ENCODE results near the gene CASKIN1. TPM values are rescaled to one million over a fixed set of nuclear protein-coding genes. Genes with fewer than 3 reads are reported as not detected.

CASKIN1 gene
- total and polyA plus RNA-seq, 4 donors = 10.4 to 86.2 (median 56.2) TPM

DNA sequence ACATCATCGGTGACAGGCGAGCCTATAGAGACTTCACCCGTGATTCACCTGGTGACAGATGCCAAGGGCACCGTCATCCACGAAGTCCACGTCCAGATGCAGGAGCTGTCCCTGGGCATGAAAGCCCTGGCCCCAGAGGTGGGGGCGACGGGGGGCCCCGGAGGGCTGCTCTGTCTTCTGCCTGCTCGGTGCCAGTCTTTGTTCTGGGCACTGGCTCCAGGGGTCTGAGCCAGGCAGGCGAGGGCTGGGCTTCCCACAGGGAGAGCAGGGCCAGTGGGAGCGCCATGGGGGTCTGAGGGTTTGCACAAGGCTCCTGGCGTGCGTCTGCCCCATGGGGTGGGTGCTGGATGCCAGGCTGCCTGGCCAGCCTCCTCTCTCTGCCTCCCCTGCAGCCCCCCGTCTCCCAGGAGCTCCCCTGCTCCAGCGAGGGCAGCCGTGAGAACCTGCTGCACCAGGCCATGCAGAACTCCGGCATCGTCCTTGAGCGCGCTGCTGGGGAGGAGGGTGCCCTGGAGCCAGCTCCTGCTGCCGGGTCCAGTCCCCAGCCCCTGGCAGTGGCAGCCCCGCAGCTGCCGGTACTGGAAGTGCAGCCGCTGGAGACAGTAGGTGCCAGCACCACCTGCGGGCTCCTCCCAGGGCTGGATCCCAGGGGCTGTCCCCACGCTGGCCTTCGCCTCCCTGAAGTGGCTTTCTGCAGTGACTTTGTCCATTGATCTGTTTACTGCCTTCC, 36.8 kb upstream of the CASKIN1 start:
- H3K27me3 ChIP-seq (ENCODE audit: control insufficient read depth, insufficient read depth, low read length) = peaks cover 15% of the 10 kb centered on the region
- 92% methylated on average over 28 of the region's 28 CpGs for WGBS (ENCODE audit: insufficient coverage)
- peaks cover 21% of the 10 kb centered on the region for H3K4me1 ChIP-seq (ENCODE audit: control insufficient read depth, insufficient read depth, low read length)
- peaks cover 99% of the 10 kb centered on the region for H3K36me3 ChIP-seq (ENCODE audit: control insufficient read depth, insufficient read depth, low read length)
- H3K27ac ChIP-seq (ENCODE audit: low read depth, low read length) = no peak overlapping the region
- no peak overlapping the region for H3K4me3 ChIP-seq (ENCODE audit: low read depth, low read length)
- DNase-seq (ENCODE audit: low read depth in 4 of 6, low spot score in 6 of 6) = no peak
- H3K9me3 ChIP-seq (ENCODE audit: control insufficient read depth, insufficient read depth, low read length) = no peaks in the 10 kb centered on the region

DNA sequence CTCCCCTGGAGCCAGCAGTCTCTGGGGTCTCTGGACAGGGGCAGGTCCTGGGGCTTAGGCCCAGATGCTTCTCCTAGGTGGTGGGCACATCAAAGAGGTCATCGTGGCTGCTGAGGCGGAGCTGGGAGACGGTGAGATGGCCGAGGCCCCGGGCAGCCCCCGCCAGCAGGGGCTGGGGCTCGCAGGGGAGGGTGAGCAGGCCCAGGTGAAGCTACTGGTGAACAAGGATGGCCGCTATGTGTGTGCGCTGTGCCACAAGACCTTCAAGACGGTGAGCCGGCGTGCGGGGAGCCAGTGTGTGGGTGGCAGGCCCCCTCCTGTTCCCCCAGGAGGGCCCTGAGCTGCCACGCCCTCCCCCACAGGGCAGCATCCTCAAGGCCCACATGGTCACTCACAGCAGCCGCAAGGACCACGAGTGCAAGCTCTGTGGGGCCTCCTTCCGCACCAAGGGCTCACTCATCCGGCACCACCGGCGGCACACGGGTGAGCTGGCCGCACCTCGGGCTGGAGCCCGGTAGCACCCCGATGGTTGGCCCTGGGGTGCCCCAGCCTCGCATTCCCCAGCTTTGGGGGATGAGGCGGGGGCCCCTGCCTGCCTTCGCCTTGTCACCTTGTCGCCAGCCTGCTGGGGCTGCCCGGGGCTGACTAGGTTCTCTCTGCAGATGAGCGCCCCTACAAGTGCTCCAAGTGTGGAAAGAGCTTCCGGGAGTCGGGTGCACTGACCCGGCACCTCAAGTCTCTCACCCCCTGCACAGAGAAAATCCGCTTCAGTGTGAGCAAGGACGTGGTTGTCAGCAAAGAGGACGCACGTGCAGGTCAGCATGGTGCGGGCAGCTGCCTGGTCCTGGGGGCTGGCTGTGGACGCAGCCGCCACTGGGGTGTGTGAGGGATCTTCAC, 35.9 kb upstream of the CASKIN1 start:
- peaks cover 15% of the 10 kb centered on the region for H3K4me1 ChIP-seq (ENCODE audit: control insufficient read depth, insufficient read depth, low read length)
- no peak overlapping the region for H3K4me3 ChIP-seq (ENCODE audit: low read depth, low read length)
- peaks cover 96% of the 10 kb centered on the region for H3K36me3 ChIP-seq (ENCODE audit: control insufficient read depth, insufficient read depth, low read length)
- DNase-seq (ENCODE audit: low read depth in 4 of 6, low spot score in 6 of 6) = no peak
- peaks cover 15% of the 10 kb centered on the region for H3K27me3 ChIP-seq (ENCODE audit: control insufficient read depth, insufficient read depth, low read length)
- H3K9me3 ChIP-seq (ENCODE audit: control insufficient read depth, insufficient read depth, low read length) = no peaks in the 10 kb centered on the region
- no peak overlapping the region for H3K27ac ChIP-seq (ENCODE audit: low read depth, low read length)
- 92% methylated on average over 39 of the region's 41 CpGs for WGBS (ENCODE audit: insufficient coverage)

DNA sequence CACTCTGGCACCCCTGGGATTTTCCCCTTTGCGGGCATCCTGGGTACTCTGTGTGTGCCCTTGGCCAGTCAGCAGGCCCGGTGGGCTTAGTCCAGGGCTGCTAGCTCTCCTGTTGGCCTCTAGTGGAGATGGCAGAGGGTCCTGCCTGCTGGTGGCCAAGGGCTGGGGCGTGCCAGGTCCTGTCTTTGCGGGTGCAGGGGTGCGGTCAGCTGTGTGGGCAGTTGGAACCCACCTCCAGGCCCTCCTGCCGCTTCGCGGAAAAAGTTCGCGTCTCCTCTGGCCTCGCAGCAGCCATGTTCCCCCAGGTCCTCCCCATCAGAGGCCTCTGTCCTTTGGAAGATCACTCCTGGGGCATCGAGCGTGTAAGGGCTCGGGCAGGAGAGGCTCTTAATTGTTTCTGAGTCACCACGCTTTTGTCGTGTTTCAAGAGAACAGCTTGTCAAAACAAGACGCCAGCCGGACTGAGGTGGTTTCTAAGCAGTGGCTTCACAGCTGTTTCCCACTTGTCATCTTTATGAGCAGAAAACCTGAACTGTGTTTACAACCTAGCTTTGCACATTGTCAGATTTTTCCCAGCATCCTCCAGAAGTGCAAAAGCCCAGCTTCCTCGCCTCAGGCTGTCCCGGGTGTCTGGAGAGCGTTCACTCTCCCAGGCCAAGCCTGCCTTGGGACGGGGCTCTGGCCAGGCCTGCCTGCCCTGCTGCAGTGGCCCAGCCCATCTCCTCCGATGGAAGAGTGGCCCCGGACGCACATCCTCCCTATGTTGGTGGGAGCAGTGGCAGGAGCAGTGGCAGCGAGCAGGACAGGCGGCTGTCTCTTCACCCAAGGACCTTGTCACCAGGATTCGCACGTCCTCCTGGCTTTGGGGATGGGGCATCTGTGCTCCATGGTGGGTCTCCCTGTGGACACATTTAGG, 34.9 kb upstream of the CASKIN1 start:
- Histone ChIP-seq H3K4me1 (ENCODE audit: control insufficient read depth, insufficient read depth, low read length) (peaks cover 5% of the 10 kb centered on the region), H3K27me3 (ENCODE audit: control insufficient read depth, insufficient read depth, low read length) (peaks cover 6% of the 10 kb centered on the region), H3K4me3 (ENCODE audit: low read depth, low read length) (no peak overlapping the region), H3K27ac (ENCODE audit: low read depth, low read length) (no peak overlapping the region), H3K9me3 (ENCODE audit: control insufficient read depth, insufficient read depth, low read length) (no peaks in the 10 kb centered on the region), H3K36me3 (ENCODE audit: control insufficient read depth, insufficient read depth, low read length) (peaks cover 95% of the 10 kb centered on the region)
- DNase-seq (ENCODE audit: low read depth in 4 of 6, low spot score in 6 of 6) = no peak
- 92% methylated on average over 25 of the region's 29 CpGs for WGBS (ENCODE audit: insufficient coverage)

DNA sequence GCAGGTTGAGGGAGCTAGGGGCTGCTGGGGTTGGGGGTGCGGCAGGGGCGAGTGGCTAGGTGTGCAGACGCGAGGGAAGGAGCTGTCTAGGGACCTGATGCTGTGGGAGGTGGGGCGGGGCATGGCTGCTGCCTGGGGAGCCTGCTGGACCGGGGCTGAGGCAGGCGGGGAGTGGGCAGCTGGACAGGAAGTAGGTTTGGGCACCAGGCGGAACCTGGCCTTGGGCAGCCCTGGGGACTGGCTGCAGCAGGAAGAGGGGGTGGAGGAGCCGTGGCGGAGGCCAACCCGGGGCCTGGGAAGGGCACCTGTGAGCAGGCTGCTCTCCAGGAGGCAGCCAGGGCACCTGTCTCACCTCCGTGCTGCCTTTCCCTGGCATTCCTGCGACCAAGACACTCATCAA, 34.0 kb upstream of the CASKIN1 start:
- H3K27ac ChIP-seq (ENCODE audit: low read depth, low read length) = no peak overlapping the region
- H3K36me3 ChIP-seq (ENCODE audit: control insufficient read depth, insufficient read depth, low read length) = peaks cover 94% of the 10 kb centered on the region
- 90% methylated on average over 13 of the region's 13 CpGs for WGBS (ENCODE audit: insufficient coverage)

GRCh38 chr16:2229632-2230250, 33.3 kb upstream of the CASKIN1 start:
- Histone ChIP-seq H3K36me3 (ENCODE audit: control insufficient read depth, insufficient read depth, low read length) (peaks cover 88% of the 10 kb centered on the region), H3K4me3 (ENCODE audit: low read depth, low read length) (no peak overlapping the region), H3K27me3 (ENCODE audit: control insufficient read depth, insufficient read depth, low read length) (no peaks in the 10 kb centered on the region), H3K9me3 (ENCODE audit: control insufficient read depth, insufficient read depth, low read length) (no peaks in the 10 kb centered on the region), H3K27ac (ENCODE audit: low read depth, low read length) (no peak overlapping the region), H3K4me1 (ENCODE audit: control insufficient read depth, insufficient read depth, low read length) (peaks cover 6% of the 10 kb centered on the region)
- 87% methylated on average over 21 of the region's 23 CpGs for WGBS (ENCODE audit: insufficient coverage)
- no peak for DNase-seq (ENCODE audit: low read depth in 4 of 6, low spot score in 6 of 6)

More for the DNA sequence above, 34.0 kb upstream of the CASKIN1 start:
- H3K4me3 ChIP-seq (ENCODE audit: low read depth, low read length) = no peak overlapping the region
- DNase-seq (ENCODE audit: low read depth in 4 of 6, low spot score in 6 of 6) = no peak
- no peaks in the 10 kb centered on the region for H3K9me3 ChIP-seq (ENCODE audit: control insufficient read depth, insufficient read depth, low read length)
- no peaks in the 10 kb centered on the region for H3K4me1 ChIP-seq (ENCODE audit: control insufficient read depth, insufficient read depth, low read length)
- H3K27me3 ChIP-seq (ENCODE audit: control insufficient read depth, insufficient read depth, low read length) = no peaks in the 10 kb centered on the region

- H3K4me3 ChIP-seq (ENCODE audit: low read depth, low read length) = no peak overlapping the region
- WGBS (ENCODE audit: insufficient coverage) = 96% methylated on average over 10 of the region's 12 CpGs
- no peak overlapping the region for H3K27ac ChIP-seq (ENCODE audit: low read depth, low read length)
- peaks cover 13% of the 10 kb centered on the region for H3K4me1 ChIP-seq (ENCODE audit: control insufficient read depth, insufficient read depth, low read length)
- H3K36me3 ChIP-seq (ENCODE audit: control insufficient read depth, insufficient read depth, low read length) = peaks cover 85% of the 10 kb centered on the region
- no peaks in the 10 kb centered on the region for H3K27me3 ChIP-seq (ENCODE audit: control insufficient read depth, insufficient read depth, low read length)
- no peak for DNase-seq (ENCODE audit: low read depth in 4 of 6, low spot score in 6 of 6)
- H3K9me3 ChIP-seq (ENCODE audit: control insufficient read depth, insufficient read depth, low read length) = no peaks in the 10 kb centered on the region
Measured at GRCh38 chr16:2229091-2229490, 32.7 kb upstream of the CASKIN1 start.

DNA sequence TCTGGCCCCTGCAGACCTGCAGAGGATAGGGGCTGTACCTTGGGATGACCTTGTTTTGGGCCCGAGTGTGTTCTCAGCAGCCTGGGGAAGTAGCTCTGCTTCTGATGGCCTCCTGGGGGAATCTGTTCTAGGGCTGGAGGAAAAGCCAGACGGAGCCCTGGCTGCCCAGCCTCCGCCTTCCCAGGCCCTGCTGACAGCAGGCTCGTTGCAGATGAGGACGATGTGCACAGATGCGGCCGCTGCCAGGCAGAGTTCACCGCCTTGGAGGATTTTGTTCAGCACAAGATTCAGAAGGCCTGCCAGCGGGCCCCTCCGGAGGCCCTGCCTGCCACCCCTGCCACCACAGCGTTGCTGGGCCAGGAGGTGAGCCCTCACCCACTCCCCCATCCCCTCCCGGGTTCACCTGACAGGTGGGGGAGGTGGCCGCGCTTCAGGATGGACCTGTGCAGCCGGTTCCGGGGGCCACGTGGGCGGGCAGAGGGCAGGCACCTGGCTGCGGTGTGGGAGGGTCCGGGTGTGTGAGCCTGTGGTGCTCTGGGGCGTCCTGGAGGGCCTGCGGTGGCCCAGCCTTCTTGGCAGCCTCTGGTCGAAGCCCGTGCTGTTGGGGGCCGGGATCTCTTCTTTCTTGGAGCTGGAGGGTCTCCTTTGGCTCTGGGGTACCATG, 31.9 kb upstream of the CASKIN1 start:
- no peaks in the 10 kb centered on the region for H3K9me3 ChIP-seq (ENCODE audit: control insufficient read depth, insufficient read depth, low read length)
- peaks cover 16% of the 10 kb centered on the region for H3K4me1 ChIP-seq (ENCODE audit: control insufficient read depth, insufficient read depth, low read length)
- H3K27ac ChIP-seq (ENCODE audit: low read depth, low read length) = no peak overlapping the region
- no peak for DNase-seq (ENCODE audit: low read depth in 4 of 6, low spot score in 6 of 6)
- no peaks in the 10 kb centered on the region for H3K27me3 ChIP-seq (ENCODE audit: control insufficient read depth, insufficient read depth, low read length)
- WGBS (ENCODE audit: insufficient coverage) = 94% methylated on average over 24 of the region's 25 CpGs
- no peak overlapping the region for H3K4me3 ChIP-seq (ENCODE audit: low read depth, low read length)
- peaks cover 77% of the 10 kb centered on the region for H3K36me3 ChIP-seq (ENCODE audit: control insufficient read depth, insufficient read depth, low read length)

GRCh38 chr16:2226918-2227317, 30.5 kb upstream of the CASKIN1 start:
- DNase-seq (ENCODE audit: low read depth in 4 of 6, low spot score in 6 of 6) = no peak
- H3K9me3 ChIP-seq (ENCODE audit: control insufficient read depth, insufficient read depth, low read length) = no peaks in the 10 kb centered on the region
- peaks cover 64% of the 10 kb centered on the region for H3K36me3 ChIP-seq (ENCODE audit: control insufficient read depth, insufficient read depth, low read length)
- peaks cover 22% of the 10 kb centered on the region for H3K4me1 ChIP-seq (ENCODE audit: control insufficient read depth, insufficient read depth, low read length)
- no peak overlapping the region for H3K27ac ChIP-seq (ENCODE audit: low read depth, low read length)
- H3K4me3 ChIP-seq (ENCODE audit: low read depth, low read length) = no peak overlapping the region
- H3K27me3 ChIP-seq (ENCODE audit: control insufficient read depth, insufficient read depth, low read length) = no peaks in the 10 kb centered on the region
- WGBS (ENCODE audit: insufficient coverage) = 84% methylated on average over 4 of the region's 6 CpGs

Data from spinal cord (tissue), 10 donors.